Central memory CD8-positive, alpha-beta T cell (primary cell): ENCODE data around the gene CARD8.
"Not testable (repeated sequence)": the region's sequence is repeated elsewhere in the genome, so short reads cannot be mapped to it uniquely, and the experiment has no call there.

Source experiments
- ATAC-seq: fragments of 150-1000 bp; cut with Tn5 transposase; replicated peaks from 2 replicates; pipeline ENCODE4 v1.10.0; 2022; ENCODE audit warnings: mild to moderate bottlenecking, moderate FRiP score, moderate number of reproducible peaks; ENCODE audit not compliant: poor library complexity, severe bottlenecking; ENCODE audit errors: extremely low read depth
- DNase-seq, 2 donors: peaks; one replicate each; pipeline ENCODE4 v3.0.0; 2021; ENCODE audit warnings: low spot score in 2 of 2
- H3K27ac Mint-ChIP-seq: one replicate; pipeline ENCODE4 v1.8.0; 2022; ENCODE audit warnings: low read depth, mild to moderate bottlenecking, moderate library complexity, mixed read lengths
- H3K27me3 Mint-ChIP-seq: one replicate; pipeline ENCODE4 v1.8.0; 2022; ENCODE audit warnings: mixed read lengths
- H3K36me3 Mint-ChIP-seq: one replicate; pipeline ENCODE4 v1.8.0; 2022; ENCODE audit warnings: mild to moderate bottlenecking, moderate library complexity, mixed read lengths; ENCODE audit not compliant: insufficient read depth
- H3K4me1 Mint-ChIP-seq: one replicate; pipeline ENCODE4 v1.8.0; 2022; ENCODE audit warnings: mixed read lengths
- H3K4me3 Mint-ChIP-seq: one replicate; pipeline ENCODE4 v1.8.0; 2022; ENCODE audit warnings: mild to moderate bottlenecking, moderate library complexity, mixed read lengths
- H3K9me3 Mint-ChIP-seq: one replicate; pipeline ENCODE4 v1.8.0; 2022; ENCODE audit warnings: mixed read lengths

Gene CARD8

DNA sequence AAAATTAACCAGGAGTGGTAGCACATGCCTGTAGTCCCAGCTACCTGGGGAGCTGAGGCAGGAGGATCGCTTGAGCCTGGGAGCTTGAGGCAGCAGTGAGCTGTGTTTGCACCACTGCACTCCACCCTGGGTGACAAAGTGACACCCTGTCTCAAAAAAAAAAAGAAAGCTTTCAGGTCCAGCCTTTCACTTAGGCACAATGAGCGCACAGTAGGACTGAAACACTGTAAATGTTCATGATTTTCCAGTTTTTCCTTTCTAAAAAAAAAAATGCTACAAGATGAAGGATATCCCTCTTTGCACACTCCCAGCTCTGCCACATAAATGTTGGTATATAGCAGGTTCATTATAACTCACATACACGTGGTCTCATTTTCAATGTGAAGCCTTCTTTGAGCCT lies 32.0 kb upstream of the CARD8 start:
- Mint-ChIP-seq H3K4me3 (no peak overlapping the region), H3K36me3 (no peaks in the 10 kb centered on the region), H3K27me3 (peaks cover 23% of the 10 kb centered on the region), H3K4me1 (no peaks in the 10 kb centered on the region), H3K27ac (no peak overlapping the region), H3K9me3 (no peaks in the 10 kb centered on the region)
- DNase-seq (no peak), ATAC-seq (no peak)

DNA sequence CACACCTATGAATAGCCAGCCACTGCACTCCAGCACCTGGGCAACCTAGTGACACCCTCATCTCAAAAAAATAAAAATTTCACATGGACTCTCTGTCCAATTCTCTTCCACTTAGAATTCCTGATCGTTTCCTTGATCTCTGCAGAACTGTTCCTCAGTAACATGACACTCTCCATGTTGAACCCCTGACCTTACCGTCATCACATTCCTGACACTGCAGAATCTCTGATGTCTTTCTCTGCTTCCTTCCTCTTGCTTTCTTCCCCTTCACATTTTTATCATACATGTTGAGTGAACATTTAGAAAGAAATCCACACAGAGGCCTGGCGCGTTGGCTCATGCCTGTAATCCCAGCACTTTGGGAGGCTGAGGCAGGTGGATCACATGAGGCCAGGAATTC lies 29.2 kb upstream of the CARD8 start:
- Mint-ChIP-seq H3K4me1 (no peaks in the 10 kb centered on the region), H3K9me3 (no peaks in the 10 kb centered on the region), H3K27ac (no peak overlapping the region), H3K27me3 (peaks cover 23% of the 10 kb centered on the region), H3K4me3 (no peak overlapping the region), H3K36me3 (no peaks in the 10 kb centered on the region)
- ATAC-seq (no peak), DNase-seq (no peak)

DNA sequence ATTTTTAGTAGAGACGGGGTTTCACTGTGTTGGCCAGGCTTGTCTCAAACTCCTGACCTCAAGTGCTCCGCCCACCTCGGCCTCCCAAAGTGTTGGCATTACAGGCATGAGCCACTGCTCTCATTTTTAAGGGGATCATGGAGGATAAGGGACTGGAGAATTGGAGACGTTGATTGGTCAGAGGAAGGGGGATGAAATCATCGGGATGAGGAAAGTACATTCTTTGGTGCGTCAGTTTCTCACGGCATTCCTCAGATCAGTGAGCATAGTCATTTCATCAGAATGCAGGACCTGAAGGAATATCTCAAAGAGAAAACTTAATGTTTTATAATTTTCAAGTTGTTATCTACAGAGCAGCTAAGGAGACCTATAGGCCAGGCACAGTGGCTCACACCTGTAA lies 28.2 kb upstream of the CARD8 start:
- no peak for ATAC-seq
- Mint-ChIP-seq H3K4me3 (no peak overlapping the region), H3K36me3 (no peaks in the 10 kb centered on the region), H3K27ac (no peak overlapping the region), H3K27me3 (peaks cover 23% of the 10 kb centered on the region), H3K4me1 (no peaks in the 10 kb centered on the region), H3K9me3 (no peaks in the 10 kb centered on the region)
- DNase-seq = no peak

DNA sequence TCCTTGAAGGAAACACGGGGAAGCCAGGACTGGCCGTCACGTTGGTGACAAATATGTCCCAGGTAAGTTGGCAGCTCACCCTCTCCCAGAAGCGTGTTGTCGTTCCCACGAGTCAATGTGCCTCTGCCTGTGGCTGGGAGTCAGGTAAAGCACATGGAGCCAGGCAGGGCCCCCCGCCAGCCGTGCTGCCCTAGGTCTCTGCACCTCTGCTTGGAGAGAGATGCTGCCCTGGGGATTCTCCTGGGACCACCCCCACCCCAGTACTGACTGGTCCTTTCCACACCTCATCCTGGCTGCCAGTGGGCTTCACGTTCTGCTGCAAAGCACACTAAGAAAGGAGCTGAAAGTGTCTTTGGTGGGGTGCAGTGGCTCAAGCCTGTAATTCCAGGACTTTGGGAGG lies 24.0 kb upstream of the CARD8 start:
- Mint-ChIP-seq H3K36me3 (no peaks in the 10 kb centered on the region), H3K27ac (no peak overlapping the region), H3K9me3 (no peaks in the 10 kb centered on the region), H3K27me3 (peaks cover 24% of the 10 kb centered on the region), H3K4me3 (no peak overlapping the region), H3K4me1 (no peaks in the 10 kb centered on the region)
- DNase-seq (no peak), ATAC-seq (no peak)

DNA sequence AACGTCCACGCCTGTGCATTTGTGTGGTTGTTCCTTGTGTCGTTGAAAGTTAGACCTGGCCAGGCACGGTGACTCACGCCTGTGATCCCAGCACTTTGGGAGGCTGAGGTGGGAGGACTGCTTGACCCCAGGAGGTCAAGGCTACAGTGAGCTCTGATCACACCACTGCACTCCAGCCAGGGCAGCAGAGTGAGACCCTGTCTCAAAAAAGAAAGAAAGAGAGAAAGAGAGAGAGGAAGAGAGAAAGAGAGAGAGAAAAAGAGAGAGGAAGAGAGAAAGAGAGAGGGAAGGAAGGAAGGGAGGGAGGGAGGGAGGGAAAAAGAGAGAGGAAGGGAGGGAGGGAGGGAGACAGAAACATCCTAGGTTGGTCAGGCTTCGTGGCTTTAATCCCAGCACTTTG lies 19.2 kb upstream of the CARD8 start:
- Mint-ChIP-seq H3K27ac (no peak overlapping the region), H3K4me3 (no peak overlapping the region), H3K9me3 (no peaks in the 10 kb centered on the region), H3K4me1 (peaks cover 11% of the 10 kb centered on the region), H3K36me3 (peaks cover 2% of the 10 kb centered on the region), H3K27me3 (peaks cover 45% of the 10 kb centered on the region)
- ATAC-seq (no peak), DNase-seq (no peak)

DNA sequence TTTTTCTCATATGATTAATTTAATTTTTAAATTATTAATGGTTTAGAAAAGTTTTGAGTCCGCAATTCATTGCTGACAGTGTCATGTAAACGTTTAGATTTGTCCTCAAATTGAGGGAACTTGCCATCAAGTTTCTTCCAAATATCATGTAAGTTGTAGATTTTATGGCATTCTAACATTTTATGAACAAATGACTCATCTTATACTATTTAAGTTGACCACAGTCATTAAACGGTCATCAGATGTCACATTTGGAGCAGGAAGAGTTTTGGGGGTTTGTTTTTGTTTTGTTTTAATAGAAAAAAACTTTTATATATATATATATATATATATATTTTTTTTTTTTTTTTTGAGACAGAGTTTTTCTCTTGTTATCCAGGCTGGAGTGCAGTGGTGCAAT lies 18.5 kb upstream of the CARD8 start:
- Mint-ChIP-seq H3K27me3 (peaks cover 53% of the 10 kb centered on the region), H3K27ac (no peak overlapping the region), H3K9me3 (no peaks in the 10 kb centered on the region), H3K4me1 (peaks cover 11% of the 10 kb centered on the region), H3K36me3 (peaks cover 2% of the 10 kb centered on the region), H3K4me3 (no peak overlapping the region)
- DNase-seq (no peak), ATAC-seq (no peak)

DNA sequence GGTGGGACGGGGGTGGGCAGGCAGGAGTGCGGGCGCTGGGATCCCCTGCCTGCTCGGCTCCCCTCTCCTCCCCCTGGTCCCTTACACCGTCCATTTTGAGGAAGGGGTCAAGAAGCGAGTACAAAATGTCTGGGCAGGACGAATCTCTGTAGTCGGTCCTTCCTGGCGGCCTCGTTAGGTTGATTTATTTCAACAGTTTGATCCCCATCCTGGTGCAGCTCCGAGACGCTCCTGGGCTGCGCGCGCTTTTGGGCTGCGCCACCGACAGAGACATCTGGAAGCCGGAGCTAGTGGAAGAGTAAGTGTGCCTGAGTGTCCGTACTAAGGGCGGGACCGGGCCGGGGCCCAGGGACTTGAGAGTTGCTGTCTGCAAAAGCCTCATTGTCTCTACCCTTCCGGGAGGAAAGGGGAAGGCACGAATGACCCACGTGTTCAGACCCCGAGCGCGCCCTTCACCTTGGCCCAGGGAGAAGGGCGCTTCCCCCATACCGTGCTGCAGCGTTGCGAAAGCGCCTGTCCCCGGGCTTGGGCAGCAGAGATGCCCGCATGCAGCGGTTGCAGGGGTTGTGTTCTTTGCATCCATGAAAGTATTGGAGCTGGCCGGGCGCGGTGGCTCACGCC lies 15.9 kb upstream of the CARD8 start:
- ATAC-seq = no peak
- no peak overlapping the region for H3K27ac Mint-ChIP-seq

DNA sequence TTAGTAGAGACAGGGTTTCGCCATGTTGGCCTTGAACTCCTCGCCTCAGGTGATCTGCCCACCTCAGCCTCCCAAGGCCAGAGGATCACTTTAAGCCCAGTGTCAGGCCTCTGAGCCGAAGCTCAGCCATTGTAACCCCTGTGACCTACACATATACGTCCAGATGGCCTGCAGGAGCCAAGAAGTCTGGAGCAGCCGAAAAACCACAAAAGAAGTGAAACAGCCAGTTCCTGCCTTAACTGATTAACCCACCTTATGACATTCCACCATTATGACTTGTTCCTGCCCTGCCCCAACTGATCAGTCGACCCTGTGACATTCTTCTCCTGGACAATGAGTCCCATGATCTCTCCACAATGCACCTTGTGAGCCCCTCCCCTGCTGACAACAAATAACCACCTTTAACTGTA lies 13.9 kb upstream of the CARD8 start:
- not testable (repeated sequence) for H3K36me3 Mint-ChIP-seq, ATAC-seq, DNase-seq, H3K9me3 Mint-ChIP-seq, H3K27ac Mint-ChIP-seq
- Mint-ChIP-seq H3K27me3 (peaks cover 46% of the 10 kb centered on the region), H3K4me3 (peak overlapping the region; percentile 7), H3K4me1 (peaks cover 11% of the 10 kb centered on the region)

More for the DNA sequence above, 15.9 kb upstream of the CARD8 start:
- Mint-ChIP-seq H3K4me3 (peak overlapping the region; percentile 70), H3K27me3 (peaks cover 54% of the 10 kb centered on the region), H3K36me3 (peaks cover 2% of the 10 kb centered on the region), H3K4me1 (peaks cover 11% of the 10 kb centered on the region), H3K9me3 (no peaks in the 10 kb centered on the region)
- no peak for DNase-seq

DNA sequence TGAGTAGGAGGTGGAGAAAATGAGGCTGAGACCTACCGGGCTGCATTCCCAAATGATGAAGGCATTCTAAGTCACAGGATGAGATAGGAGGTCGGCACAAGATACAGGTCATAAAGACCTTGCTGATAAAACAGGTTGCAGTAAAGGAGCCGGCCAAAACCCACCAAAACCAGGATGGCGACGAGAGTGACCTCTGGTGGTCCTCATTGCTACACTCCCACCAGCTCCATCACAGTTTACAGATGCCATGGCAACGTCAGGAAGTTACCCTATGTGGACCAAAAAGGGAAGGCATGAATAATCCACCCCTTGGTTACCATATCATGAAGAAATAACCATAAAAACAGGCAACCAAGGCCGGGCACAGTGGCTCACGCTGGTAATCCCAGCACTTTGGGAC lies 9.6 kb upstream of the CARD8 start:
- not testable (repeated sequence) for H3K4me3 Mint-ChIP-seq, H3K9me3 Mint-ChIP-seq, H3K27ac Mint-ChIP-seq, DNase-seq, H3K4me1 Mint-ChIP-seq, ATAC-seq, H3K36me3 Mint-ChIP-seq
- peaks cover 31% of the 10 kb centered on the region for H3K27me3 Mint-ChIP-seq

DNA sequence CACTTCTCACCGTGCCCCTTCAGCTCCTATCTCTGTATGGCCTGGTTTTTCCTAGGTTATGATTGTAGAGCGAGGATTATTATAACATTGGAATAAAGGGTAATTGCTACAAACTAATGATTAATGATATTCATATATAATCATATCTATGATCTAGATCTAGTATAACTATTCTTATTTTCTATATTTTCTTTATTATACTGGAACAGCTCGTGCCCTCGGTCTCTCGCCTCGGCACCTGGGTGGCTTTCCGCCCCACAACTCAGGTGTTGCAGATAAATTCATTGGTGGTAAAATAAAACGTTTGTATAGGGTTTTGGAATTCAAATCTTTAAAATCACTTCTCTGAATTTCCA lies 4.6 kb upstream of the CARD8 start:
- not testable (repeated sequence) for ATAC-seq, H3K9me3 Mint-ChIP-seq, H3K27me3 Mint-ChIP-seq, DNase-seq
- H3K4me3 Mint-ChIP-seq = peak overlapping the region; percentile 82
- peaks cover 10% of the 10 kb centered on the region for H3K36me3 Mint-ChIP-seq
- peaks cover 24% of the 10 kb centered on the region for H3K4me1 Mint-ChIP-seq
- peak overlapping the region; percentile 97 for H3K27ac Mint-ChIP-seq

DNA sequence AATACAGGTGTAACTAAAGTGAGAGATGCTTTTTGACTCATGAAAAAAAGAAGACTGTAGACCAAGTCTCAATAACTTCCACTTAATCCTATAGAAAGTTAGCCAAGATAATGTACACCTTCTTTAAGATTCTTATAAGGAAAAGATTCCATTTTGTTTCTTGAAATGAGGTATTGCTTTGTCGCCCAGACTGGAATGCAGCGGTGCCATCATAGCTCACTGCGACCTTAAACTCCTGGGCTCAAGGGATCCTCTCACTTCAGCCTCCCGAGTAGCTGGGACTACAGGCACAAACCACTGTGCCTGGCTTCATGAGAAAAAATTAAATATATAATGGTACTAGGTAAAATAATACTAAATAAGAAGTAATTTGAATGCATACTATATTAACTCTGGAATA lies 3.3 kb upstream of the CARD8 start:
- H3K27me3 Mint-ChIP-seq, H3K36me3 Mint-ChIP-seq, DNase-seq, H3K9me3 Mint-ChIP-seq, ATAC-seq: not testable (repeated sequence)
- Mint-ChIP-seq H3K27ac (peak overlapping the region; percentile 97), H3K4me3 (peak overlapping the region; percentile 82), H3K4me1 (peaks cover 35% of the 10 kb centered on the region)

DNA sequence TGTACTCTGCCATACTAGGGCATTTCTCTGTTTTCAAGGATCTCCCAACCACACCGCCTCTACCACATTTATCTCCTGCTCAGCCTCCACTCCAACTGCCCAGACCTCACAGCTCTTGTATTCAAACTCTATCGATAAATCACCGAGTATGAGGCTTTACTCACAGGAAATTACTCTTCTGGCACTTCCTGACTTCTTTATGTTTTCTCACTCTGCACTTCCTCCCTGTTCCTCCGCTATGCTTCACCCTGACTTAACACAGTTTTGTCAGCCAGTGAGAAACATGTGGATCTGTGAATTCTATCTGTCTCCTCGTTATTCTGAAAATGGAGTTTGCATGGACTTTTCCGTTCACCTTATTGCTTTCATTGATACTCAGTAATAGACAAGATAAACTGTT lies 2.6 kb upstream of the CARD8 start:
- peaks cover 10% of the 10 kb centered on the region for H3K36me3 Mint-ChIP-seq
- peak overlapping the region; percentile 64 for H3K27ac Mint-ChIP-seq
- no peak for ATAC-seq
- no peaks in the 10 kb centered on the region for H3K9me3 Mint-ChIP-seq
- no peak for DNase-seq
- no peaks in the 10 kb centered on the region for H3K27me3 Mint-ChIP-seq
- peaks cover 41% of the 10 kb centered on the region for H3K4me1 Mint-ChIP-seq
- peak overlapping the region; percentile 82 for H3K4me3 Mint-ChIP-seq

DNA sequence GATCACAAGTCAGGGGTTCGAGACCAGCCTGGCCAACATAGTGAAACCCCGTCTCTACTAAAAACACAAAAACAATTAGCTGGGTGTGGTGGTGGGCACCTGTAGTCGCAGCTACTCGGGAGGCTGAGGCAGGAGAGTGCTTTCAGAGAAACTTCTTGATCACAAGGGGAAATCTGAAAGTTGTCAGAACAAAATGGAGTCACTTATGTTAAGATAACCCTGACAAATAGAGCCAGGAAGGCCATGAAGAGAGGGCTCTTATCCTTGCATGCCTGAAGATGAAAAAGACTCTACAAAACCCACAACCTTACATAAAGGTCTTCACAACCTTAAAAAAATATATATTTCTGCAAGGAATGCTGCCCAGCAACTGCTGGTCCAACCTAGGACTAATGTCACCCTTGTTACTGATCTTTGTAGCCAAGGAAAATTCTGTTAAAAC lies 1.2 kb downstream of the CARD8 start:
- Mint-ChIP-seq H3K4me1 (peaks cover 73% of the 10 kb centered on the region), H3K9me3 (no peaks in the 10 kb centered on the region), H3K4me3 (peak overlapping the region; percentile 86), H3K27me3 (no peaks in the 10 kb centered on the region), H3K27ac (peak overlapping the region; percentile 89), H3K36me3 (peaks cover 5% of the 10 kb centered on the region)
- no peak for ATAC-seq
- no peak for DNase-seq
